BJ (cell line): ENCODE data around the gene FJX1. TPM values are rescaled to one million over a fixed set of nuclear protein-coding genes. Genes with fewer than 3 reads are reported as not detected.

Experiments used
- CTCF ChIA-PET: fragments of 350-600 bp; formaldehyde crosslinking; extraction: SDS; loops from one replicate; lab custom pipeline; 2021; ENCODE audit warnings: antibody characterized with exemption, inconsistent platforms; lab: Yijun Ruan, JAX
- POLR2A ChIA-PET: fragments of 300-600 bp; sonication (Branson Sonifier 250); formaldehyde crosslinking; extraction: SDS; loops from one replicate; lab custom pipeline; 2021; ENCODE audit warnings: antibody characterized with exemption; lab: Charles Lee
- DNase-seq: peaks from one replicate; pipeline ENCODE4 v3.0.0-alpha.2; 2011; ENCODE audit warnings: low read depth
- H3K27me3 ChIP-seq: 2 replicates; pipeline ENCODE4 v1.6.0; 2011; ENCODE audit warnings: low read length; ENCODE audit not compliant: control insufficient read depth, insufficient read depth
- H3K36me3 ChIP-seq: 2 replicates; pipeline ENCODE4 v1.5.1; 2011; ENCODE audit warnings: low read length; ENCODE audit not compliant: control insufficient read depth, insufficient read depth
- H3K4me3 ChIP-seq: 2 replicates; pipeline ENCODE4 v1.5.1; 2011; ENCODE audit warnings: low read depth, mild to moderate bottlenecking, control low read depth, low read length
- CTCF ChIP-seq: IDR thresholded peaks from 2 replicates; pipeline ENCODE4 v1.5.1; 2011; ENCODE audit warnings: low read depth, mild to moderate bottlenecking, control low read depth, inconsistent platforms, low read length, moderate library complexity; ENCODE audit not compliant: insufficient read depth
- polyA plus RNA-seq: library from polyadenylated mRNA; depleted of rRNA; stranded (reverse); fragments of >200 nt; gene quantifications from 2 replicates; pipeline ENCODE4 v1.2.3, GENCODE V29; 2011

The FJX1 gene
- polyA plus RNA-seq, 1 experiment: 6.1 TPM

GRCh38 chr11:35582033-35582432, 36.2 kb upstream of the FJX1 start:
- Histone ChIP-seq H3K27me3 (no peaks in the 10 kb centered on the region), H3K4me3 (no peak overlapping the region), H3K36me3 (no peaks in the 10 kb centered on the region)
- ChIA-PET POLR2A (no interaction called here), CTCF (interaction anchor here (0.7 kb wide), 1 partner anchor 27 kb away, joined by 4 read pairs; no protein-coding TSS in a partner anchor)
- TF ChIP-seq CTCF: no peak
- DNase-seq: no peak

DNA sequence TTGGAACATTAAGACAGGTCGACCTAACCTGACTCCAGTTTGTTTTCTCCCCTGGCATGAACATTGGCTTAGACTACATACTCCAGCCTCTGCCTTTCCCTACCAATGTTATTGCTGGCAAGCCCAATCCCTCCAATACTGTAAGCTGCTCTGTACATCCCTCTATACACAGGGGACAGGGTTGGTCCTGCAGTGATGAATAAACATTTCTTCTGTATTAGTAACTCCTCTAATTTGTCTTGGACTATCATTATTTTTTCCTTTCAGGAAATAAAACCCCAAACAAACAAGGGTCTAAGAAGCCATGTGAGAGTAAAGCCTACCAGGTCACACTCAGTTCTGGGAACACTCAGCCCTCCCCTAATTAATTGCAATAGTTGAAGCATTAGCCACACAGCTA, 35.1 kb upstream of the FJX1 start:
- POLR2A ChIA-PET: no interaction called here
- Histone ChIP-seq H3K36me3 (no peaks in the 10 kb centered on the region), H3K27me3 (no peaks in the 10 kb centered on the region), H3K4me3 (no peak overlapping the region)
- CTCF ChIA-PET: interaction anchor here (0.9 to 1.2 kb wide), 3 partner anchors 26 to 53 kb away, joined by 3 read pairs; no protein-coding TSS in a partner anchor
- DNase-seq: no peak
- TF ChIP-seq CTCF: no peak

- no peak for DNase-seq
- H3K4me3 ChIP-seq: no peak overlapping the region
- H3K36me3 ChIP-seq: no peaks in the 10 kb centered on the region
- CTCF ChIA-PET: interaction anchor here (1.0 to 1.2 kb wide), 2 partner anchors 27 to 35 kb away, joined by 3 read pairs; no protein-coding TSS in a partner anchor
- POLR2A ChIA-PET: no interaction called here
- H3K27me3 ChIP-seq: no peaks in the 10 kb centered on the region
- no peak for TF ChIP-seq CTCF
Observed at GRCh38 chr11:35583843-35584242, 34.4 kb upstream of the FJX1 start.

DNA sequence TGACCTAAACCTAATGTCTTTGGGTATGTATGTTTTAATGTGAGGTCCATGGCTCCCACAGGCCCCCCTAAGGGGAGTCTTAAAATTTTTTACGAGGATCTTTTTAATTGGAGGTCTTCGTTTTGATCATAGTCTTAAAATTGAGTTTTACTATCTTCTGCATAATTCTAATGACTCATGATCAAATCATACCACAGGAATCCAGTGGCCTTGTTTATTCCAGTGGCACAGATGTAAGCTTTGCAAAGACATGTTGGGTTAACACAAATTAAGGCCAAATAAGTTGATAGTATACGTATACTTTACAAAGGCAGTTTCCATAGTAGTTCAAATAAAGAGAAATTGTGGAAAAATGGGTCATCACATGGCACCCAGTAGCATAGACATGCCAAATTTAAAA, 33.9 kb upstream of the FJX1 start:
- Histone ChIP-seq H3K4me3 (no peak overlapping the region), H3K27me3 (no peaks in the 10 kb centered on the region), H3K36me3 (no peaks in the 10 kb centered on the region)
- DNase-seq: peak; percentile 55
- POLR2A ChIA-PET: no interaction called here
- no peak for TF ChIP-seq CTCF
- CTCF ChIA-PET: interaction anchor here (1.0 to 1.2 kb wide), 2 partner anchors 28 to 35 kb away, joined by 3 read pairs; no protein-coding TSS in a partner anchor

GRCh38 chr11:35585416-35585815, 32.8 kb upstream of the FJX1 start:
- H3K4me3 ChIP-seq: no peak overlapping the region
- ChIA-PET POLR2A (no interaction called here), CTCF (no interaction called here)
- no peak for DNase-seq
- TF ChIP-seq CTCF: no peak
- H3K27me3 ChIP-seq: no peaks in the 10 kb centered on the region
- no peaks in the 10 kb centered on the region for H3K36me3 ChIP-seq
